Posterior vena cava (tissue), 2 donors: Measurements from ENCODE around the gene UGT1A7. TPM values are rescaled to one million over a fixed set of nuclear protein-coding genes. Genes with fewer than 3 reads are reported as not detected.

ENCODE experiments used
- DNase-seq: peaks from one replicate; pipeline ENCODE4 v3.0.0-alpha.2; 2020; ENCODE audit warnings: low spot score
- intact Hi-C, 2 donors: fragments of 100-400 bp; cut with DNase I; formaldehyde crosslinking; loops; one replicate each; pipeline versions ENCODE4 v1.14.1 to v1.14.2; 2022 to 2023
- total RNA-seq, 2 donors: library from RNA; stranded (reverse); fragmentation: NEBNext Ultra II Directional; extraction: Animal tissue kit (Norgen Biotek cat#: 25700); gene quantifications; one replicate each; pipeline ENCODE4 v1.2.1, GENCODE V29; 2021
- donor health status: DM: yes; HTN: yes; CAD: no.
- donor health status: DM: yes; HTN: yes; CAD: no.

Gene UGT1A7
- total RNA-seq, 2 donors from 2014 or later = not detected

DNA sequence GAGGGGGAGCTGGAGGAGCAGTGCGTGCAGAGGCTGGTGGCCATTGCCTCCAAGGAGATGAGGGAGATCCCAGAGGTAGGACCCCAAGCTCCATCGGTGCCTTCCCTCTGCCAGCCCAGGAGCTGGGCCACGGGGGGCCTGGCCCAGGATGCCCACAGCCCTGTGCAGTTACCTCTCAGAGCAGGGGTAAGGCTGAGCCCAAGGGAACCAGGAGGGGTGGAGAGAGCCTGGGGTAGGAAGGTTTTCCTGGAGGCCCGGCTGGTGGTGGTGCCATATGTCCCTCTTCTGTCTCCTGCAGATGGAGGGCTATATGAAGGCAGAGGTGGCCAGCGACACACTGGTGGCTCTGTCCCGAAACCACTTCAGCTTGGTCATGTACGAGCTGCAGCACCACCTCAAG, 107.9 kb downstream of the UGT1A7 start:
- intact Hi-C loops = no loop called here
- DNase-seq = no peak

GRCh38 chr2:233791151-233791882, 109.6 kb downstream of the UGT1A7 start:
- no peak for DNase-seq
- intact Hi-C loops = loop anchor here in 1 of 2 donors (5.0 kb wide), 1 partner anchor 286 kb away; no protein-coding TSS in a partner anchor

- no peak for DNase-seq
- intact Hi-C loops = loop anchor here in 1 of 2 donors (5.0 kb wide), 1 partner anchor 285 kb away; no protein-coding TSS in a partner anchor
These were observed 110.2 kb downstream of the UGT1A7 start for GRCh38 chr2:233791883-233792329.

DNA sequence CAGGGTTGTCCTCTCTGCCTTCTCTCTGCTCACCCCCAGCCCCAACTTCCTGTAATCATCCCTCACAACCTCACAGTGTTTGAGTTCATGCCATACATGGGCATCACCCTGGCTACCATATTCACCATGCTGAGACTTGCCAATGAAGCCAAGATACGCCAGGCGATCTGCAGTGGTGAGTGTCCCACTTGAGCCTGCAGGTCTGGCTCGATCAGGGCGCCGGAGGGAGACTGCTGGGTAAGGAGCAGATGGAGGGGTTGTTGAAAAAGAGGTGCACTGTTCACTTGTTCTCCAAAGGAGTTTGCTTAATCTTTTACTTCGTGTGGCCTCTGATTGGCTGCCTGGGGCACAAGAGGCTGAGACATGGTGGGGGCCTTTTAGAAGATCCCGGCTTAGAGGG, 111.0 kb downstream of the UGT1A7 start:
- intact Hi-C loops = loop anchor here in 1 of 2 donors (5.0 kb wide), 1 partner anchor 285 kb away; no protein-coding TSS in a partner anchor
- DNase-seq = no peak

DNA sequence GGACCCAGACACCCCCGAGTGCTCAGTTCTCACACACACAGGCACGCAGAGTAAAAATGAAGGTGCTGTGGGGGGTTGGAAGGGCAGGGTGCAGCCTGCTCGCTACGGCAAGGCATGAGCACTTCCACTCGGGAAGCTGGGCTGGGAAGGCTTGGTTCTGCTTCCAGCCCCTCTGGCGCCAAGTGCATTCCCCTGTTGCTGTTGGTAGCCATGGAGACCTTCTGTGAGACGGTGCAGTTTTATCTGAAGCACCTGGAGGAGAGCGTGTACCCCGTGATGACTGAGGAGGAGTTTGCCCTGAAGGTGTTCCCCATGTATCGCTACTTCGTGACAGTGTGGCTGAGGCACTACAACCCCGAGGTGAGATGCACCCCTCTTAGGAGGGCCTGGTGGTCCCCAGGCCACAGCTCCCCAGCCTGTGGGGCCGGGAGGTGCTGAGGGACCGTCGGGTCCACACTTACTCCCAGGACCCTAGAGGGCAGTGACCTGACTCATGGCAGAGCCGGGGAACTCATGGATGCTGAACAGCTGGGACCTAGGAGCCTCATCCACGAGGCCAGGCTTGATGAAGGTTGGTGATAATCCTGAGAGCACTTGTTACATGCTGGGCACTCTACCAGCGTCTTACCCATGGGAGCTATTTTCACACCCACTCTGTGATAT, 111.9 kb downstream of the UGT1A7 start:
- intact Hi-C loops = loop anchor here in 1 of 2 donors (5.0 kb wide), 1 partner anchor 284 kb away; no protein-coding TSS in a partner anchor
- DNase-seq = no peak

DNA sequence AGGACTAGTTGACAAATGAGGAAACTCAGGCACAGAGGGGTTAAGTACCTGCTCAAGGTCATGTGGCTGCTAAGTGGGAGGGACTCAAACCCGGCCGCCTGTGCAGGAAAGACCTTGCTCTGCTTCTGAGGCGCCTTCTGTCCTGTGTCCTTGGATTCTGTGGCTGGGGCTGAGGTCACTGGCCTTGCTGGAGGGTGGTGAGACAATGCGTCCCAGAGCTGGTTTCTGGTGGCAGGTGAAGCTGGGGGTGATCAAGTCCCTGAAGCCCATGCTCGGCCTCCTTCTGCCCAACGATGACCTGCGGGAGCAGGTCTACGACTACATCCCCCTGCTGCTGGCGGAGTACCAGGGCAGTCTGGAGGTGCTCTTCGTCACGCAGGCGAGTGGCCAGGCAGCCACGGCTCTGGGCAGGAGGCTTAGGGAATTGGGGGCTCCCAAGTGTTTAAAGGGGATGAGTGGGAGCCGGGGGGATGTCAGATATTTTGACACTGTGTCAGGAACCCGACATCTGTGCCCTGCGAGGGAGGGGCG, 112.5 kb downstream of the UGT1A7 start:
- DNase-seq = no peak
- intact Hi-C loops = loop anchor here in 1 of 2 donors (5.0 kb wide), 1 partner anchor 283 kb away; no protein-coding TSS in a partner anchor

DNA sequence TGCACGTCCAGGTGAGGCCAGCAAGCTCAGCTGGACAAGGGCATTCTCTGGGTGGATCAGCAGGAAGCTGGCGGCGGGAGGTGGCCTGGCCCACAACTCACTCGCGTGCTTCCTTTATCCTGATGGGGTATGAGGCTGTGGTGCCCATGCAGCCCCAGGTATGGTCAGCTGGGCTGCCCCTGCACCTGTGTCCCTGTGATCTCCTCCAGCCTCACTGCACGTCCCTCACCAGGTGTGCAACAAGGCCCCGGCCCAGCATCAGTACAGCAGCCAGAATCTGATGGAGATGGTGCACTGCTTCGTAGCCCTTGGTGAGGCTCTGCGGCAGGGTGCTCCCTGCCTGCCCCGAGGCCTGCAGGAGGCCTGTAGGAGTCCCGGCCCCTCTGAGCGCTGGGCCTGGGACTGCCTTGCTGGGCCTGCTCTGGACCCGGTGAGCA, 114.1 kb downstream of the UGT1A7 start:
- peak; percentile 67 for DNase-seq
- intact Hi-C loops = no loop called here

GRCh38 chr2:233796254-233796653, 114.6 kb downstream of the UGT1A7 start:
- no peak for DNase-seq
- intact Hi-C loops = no loop called here

- DNase-seq = peak; percentile 62
- intact Hi-C loops = no loop called here
These were observed 116.8 kb downstream of the UGT1A7 start for GRCh38 chr2:233798335-233799086.

DNA sequence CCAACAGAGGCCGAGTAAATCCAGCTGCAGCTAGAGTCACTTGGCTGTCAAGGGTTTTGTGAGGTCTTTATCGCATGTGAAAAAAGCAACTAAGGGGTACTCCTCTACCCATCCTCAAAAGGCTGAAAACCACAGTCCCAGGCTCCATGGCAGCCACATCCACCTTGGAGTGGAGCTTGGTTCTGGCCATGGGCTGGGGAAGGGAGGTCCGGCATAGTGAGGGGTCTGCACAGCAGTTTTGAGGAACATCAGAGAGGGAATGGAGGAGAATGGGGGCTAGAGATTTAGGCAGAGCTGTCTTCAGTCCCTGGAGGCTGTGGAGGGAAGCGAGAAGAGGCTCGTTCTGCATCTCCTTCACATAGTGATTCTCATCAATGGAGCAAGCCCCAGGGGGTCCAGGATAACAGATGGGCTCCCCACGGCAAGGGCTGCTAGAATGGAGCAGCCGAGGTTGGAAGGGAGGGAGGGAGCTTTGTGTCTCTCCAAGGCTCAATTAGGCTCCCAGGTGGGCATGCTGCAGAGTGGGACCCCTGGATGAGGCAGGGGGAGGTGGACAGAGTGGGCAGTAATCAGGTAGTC, 117.5 kb downstream of the UGT1A7 start:
- intact Hi-C loops = no loop called here
- no peak for DNase-seq

DNA sequence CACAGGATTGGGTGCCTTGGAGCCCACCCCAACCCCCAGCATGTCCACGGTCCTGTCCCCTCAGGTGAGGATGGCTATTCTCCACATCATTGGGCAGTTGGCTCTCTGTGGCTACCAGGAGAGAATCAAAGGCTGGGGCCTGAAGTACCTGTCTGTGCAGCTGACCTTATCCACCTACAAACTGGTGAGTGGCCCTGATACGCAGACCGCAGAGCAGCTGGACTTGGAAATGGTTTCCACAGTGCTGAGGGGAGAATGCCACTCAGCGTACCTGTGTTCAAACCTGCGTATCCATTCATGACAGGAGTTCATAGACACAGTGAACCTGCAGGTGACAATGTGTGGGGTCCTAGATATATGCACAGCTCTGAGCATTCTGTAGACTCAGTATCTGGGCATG, 118.0 kb downstream of the UGT1A7 start:
- DNase-seq = peak; percentile 42
- intact Hi-C loops = loop anchor here in 1 of 2 donors (10.0 kb wide), 1 partner anchor 155 kb away; no protein-coding TSS in a partner anchor

GRCh38 chr2:233800208-233800607, 118.5 kb downstream of the UGT1A7 start:
- intact Hi-C loops = loop anchor here in 1 of 2 donors (10.0 kb wide), 1 partner anchor 155 kb away; no protein-coding TSS in a partner anchor
- no peak for DNase-seq

- intact Hi-C loops = loop anchor here in 1 of 2 donors (10.0 kb wide), 1 partner anchor 157 kb away; no protein-coding TSS in a partner anchor
- no peak for DNase-seq
These were observed 119.8 kb downstream of the UGT1A7 start for GRCh38 chr2:233801357-233802131.

GRCh38 chr2:233802132-233802815, 120.6 kb downstream of the UGT1A7 start:
- peak; percentile 72 for DNase-seq
- intact Hi-C loops = loop anchor here in 1 of 2 donors (10.0 kb wide), 1 partner anchor 157 kb away; no protein-coding TSS in a partner anchor

GRCh38 chr2:233803292-233803911, 121.7 kb downstream of the UGT1A7 start:
- intact Hi-C loops = loop anchor here in 1 of 2 donors (10.0 kb wide), 1 partner anchor 159 kb away; no protein-coding TSS in a partner anchor
- no peak for DNase-seq

- DNase-seq = peak; percentile 56
- intact Hi-C loops = loop anchor here in 1 of 2 donors (10.0 kb wide), 1 partner anchor 159 kb away; no protein-coding TSS in a partner anchor
These were observed 122.3 kb downstream of the UGT1A7 start for GRCh38 chr2:233803994-233804393.
